Omental fat pad (tissue), 4 donors: ENCODE results near the gene COQ2. TPM values are rescaled to one million over a fixed set of nuclear protein-coding genes. Genes with fewer than 3 reads are reported as not detected.

Experiments used
- ATAC-seq: fragments of 150-250 bp; one replicate; pipeline ENCODE4 v1.9.1; 2016; ENCODE audit warnings: mild to moderate bottlenecking, moderate library complexity; ENCODE audit not compliant: low FRiP score
- DNase-seq: peaks from one replicate; pipeline ENCODE4 v3.0.0-alpha.2; 2019; ENCODE audit warnings: low spot score
- total RNA-seq, 4 donors: library from RNA; depleted of rRNA; stranded (reverse); fragments of >200 nt; gene quantifications; one replicate each; pipeline ENCODE4 v1.1.0, GENCODE V29; 2016
- TF ChIP-seq, protein P1 (sequence below), 3 donors: fragments of 450-650 bp; IDR thresholded peaks; one replicate each; pipeline ENCODE4 v1.5.1; 2016 to 2017; ENCODE audit warnings: antibody characterized with exemption in 3 of 3, mild to moderate bottlenecking in 3 of 3, moderate library complexity in 2 of 3

COQ2 gene
- total RNA-seq, 4 donors from 2014 or later = 9.0 to 10.4 (median 9.8) TPM

DNA sequence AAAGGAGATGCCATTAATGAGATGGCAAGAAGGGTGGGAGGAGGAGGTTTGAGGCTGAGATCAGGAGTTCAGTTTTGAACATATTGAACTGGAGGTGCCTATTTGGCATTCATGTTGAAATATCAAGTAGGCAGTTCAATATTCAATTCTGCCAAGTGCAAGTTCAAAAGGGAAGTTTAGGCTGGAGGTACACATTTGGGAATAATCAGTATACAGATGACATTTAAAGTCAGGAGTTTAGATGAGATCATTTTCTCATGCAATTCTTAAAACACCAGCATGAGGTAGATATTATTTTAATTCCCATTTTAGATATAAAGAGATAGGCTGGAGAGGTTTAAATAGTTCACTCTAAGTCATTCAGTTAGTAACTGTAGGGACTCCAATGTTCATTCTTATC is 26.1 kb downstream of the COQ2 start:
- TF ChIP-seq, protein P1, sequence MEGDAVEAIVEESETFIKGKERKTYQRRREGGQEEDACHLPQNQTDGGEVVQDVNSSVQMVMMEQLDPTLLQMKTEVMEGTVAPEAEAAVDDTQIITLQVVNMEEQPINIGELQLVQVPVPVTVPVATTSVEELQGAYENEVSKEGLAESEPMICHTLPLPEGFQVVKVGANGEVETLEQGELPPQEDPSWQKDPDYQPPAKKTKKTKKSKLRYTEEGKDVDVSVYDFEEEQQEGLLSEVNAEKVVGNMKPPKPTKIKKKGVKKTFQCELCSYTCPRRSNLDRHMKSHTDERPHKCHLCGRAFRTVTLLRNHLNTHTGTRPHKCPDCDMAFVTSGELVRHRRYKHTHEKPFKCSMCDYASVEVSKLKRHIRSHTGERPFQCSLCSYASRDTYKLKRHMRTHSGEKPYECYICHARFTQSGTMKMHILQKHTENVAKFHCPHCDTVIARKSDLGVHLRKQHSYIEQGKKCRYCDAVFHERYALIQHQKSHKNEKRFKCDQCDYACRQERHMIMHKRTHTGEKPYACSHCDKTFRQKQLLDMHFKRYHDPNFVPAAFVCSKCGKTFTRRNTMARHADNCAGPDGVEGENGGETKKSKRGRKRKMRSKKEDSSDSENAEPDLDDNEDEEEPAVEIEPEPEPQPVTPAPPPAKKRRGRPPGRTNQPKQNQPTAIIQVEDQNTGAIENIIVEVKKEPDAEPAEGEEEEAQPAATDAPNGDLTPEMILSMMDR (IDR thresholded peaks at IDR 0.05) = no peak

DNA sequence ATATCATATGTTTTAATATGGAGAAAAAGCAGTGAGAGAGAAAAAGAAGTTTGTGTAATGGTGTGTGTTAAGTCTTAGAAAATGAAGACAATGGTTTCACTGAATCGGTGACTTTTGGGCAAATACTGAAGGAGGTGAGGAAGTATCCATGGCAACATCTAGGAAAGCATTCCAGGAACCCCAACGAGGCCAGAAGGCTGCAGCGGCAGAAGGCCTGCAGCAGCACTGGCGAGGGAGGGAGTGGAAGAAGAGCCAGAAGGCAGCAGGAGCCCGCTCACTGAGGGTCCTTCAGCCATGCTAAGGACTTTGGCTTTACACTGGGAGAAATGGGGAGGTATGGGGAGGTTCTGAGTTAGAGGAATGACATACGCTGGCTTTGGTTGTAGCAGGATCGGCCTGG is 26.8 kb downstream of the COQ2 start:
- ATAC-seq (no peak), DNase-seq (no peak)
- TF ChIP-seq, protein P1 (IDR thresholded peaks at IDR 0.05) = no peak

More for the DNA sequence above, 26.1 kb downstream of the COQ2 start:
- no peak for ATAC-seq
- DNase-seq = no peak

DNA sequence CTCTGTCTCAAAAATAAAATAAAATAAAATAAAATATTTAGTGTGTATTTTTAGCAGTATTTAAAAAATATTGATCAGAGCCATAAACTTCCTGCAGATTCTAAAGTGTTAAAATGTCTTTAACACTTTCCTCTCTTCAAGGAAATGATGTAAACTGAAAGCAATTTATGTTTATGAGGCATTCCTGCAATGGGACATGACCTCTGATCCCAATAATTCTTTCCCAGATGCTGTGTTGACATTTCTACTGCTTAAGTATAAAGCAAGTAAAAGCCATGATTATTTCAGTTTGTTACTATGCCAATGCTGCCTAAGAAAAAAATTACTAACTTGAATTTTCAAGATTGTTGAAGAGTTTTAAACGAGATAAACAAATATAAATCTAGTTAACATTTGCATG is 29.0 kb downstream of the COQ2 start:
- TF ChIP-seq, protein P1 (IDR thresholded peaks at IDR 0.05) = no peak
- ATAC-seq (no peak), DNase-seq (no peak)

DNA sequence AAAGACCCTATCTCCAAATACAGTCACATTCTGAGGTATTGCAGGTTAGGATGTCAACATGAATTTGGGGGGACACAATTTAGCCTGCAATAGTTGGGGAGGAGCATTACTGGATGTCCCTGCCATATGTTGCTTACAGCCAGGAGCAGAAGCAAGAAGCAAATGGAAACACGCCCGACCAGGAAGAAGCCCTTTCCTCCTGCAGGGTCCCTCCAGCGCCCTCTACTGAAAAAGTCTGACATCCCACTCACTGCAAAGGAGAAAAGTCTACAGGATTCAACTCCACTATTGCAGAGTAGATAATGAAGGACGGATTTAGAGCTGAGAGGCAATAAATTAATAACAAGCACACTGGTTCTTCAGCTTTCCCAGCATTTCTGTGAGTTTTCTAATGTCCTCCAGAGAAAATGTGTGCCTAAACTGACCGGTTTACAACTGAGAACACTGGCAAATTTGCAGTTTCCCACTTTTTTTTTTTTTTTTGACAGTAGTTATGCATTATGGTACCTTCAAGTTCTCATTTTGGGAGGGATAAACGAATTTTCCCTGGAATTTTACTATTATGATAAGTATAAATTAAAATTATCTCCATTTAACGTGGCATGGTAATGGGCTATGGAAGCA is 31.7 kb downstream of the COQ2 start:
- ATAC-seq (no peak), DNase-seq (no peak)
- TF ChIP-seq, protein P1 (IDR thresholded peaks at IDR 0.05) = no peak

DNA sequence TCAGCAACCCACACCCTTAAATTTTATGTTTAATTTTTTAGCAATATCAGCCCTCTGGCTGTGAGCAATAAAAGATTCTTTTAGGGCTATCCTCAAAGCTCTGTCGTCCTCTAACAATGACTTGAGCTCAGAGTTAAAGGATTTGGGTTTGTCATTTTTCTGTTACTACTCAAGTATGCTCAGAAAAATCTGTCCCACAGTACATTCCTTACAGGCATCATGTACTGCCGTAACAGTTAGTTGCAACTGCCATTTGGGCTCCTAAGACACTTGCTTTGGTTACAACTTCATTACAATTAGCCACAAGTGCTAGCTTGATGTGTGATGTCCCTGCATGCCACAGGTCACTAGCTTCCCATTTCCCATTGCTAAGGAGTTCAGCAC is 33.2 kb downstream of the COQ2 start:
- ATAC-seq (no peak), DNase-seq (no peak)
- TF ChIP-seq, protein P1 (IDR thresholded peaks at IDR 0.05) = no peak

DNA sequence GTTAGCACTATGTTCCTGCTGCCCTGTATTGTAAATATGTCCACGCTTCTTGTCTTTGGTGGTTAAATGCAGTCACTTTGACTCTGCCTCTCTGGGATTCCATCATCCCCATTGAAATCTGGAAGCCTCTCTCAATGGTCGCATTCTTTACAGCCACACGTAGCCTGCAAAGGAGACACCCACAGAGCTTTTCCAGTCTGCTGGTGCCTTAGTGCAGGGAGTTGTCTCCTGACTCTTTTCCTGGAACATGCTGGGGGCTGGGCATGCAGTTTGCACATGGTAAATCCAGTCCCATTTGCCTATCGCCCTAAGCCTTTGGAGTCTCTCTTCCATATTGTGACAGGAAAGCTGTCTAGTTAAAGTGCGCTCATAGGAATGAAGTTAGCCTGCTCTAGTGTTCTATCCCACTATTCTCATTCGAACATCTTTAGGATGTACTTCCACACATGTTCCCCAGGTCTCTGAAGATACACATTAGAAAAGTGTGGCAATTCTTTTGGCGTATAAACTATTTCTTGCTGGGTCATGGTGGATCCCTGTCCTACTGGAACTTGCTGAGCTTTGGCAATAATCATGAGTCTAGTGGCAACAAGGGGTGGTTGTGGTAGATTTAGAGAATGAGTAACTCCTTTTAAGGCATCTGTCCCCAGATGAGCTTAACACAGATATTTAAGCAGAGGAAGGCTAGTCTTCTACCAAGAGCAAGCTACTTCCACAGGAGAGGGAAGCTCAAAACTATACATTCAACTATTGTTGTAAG is 33.7 kb downstream of the COQ2 start:
- ATAC-seq (no peak), DNase-seq (no peak)
- TF ChIP-seq, protein P1 (IDR thresholded peaks at IDR 0.05) = no peak

DNA sequence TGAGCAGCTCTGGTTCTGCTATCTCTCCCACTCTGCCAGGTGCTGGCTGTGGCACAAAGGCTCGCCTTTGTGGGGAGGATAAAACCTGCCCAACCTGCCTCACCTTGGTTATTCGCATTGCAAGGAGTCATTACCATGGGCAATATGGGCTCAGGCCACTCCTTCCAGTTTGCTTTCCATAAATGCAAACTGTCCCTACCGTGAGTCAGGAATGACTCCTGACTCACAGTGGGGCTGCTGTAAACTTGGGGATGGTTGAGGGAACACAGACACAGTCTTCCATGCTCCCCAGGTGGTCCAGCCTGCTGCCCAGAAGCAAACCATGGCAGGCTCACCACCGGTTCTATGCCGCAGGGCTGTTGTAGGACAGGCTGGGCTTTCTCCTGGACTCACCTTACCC is 36.1 kb downstream of the COQ2 start:
- TF ChIP-seq, protein P1 (IDR thresholded peaks at IDR 0.05) = no peak
- no peak for DNase-seq
- no peak for ATAC-seq
